HEK293T (cell line): ENCODE data around the gene LTBP2.

Source experiments
- CTCF ChIA-PET: fragments of 350-600 bp; formaldehyde crosslinking; extraction: SDS; loops from one replicate; lab custom pipeline; 2021; ENCODE audit warnings: antibody characterized with exemption, inconsistent platforms; lab: Yijun Ruan, JAX
- POLR2A ChIA-PET: fragments of 350-600 bp; formaldehyde crosslinking; extraction: SDS; loops from one replicate; lab custom pipeline; 2020; ENCODE audit warnings: antibody characterized with exemption, inconsistent platforms; lab: Yijun Ruan, JAX
- DNase-seq: peaks from one replicate; pipeline ENCODE4 v3.0.0; 2012; ENCODE audit warnings: mixed read lengths; ENCODE audit errors: extremely low spot score
- ARNT ChIP-seq: fragments of 450-650 bp; IDR thresholded peaks from 2 replicates; pipeline ENCODE4 v1.6.1; 2017; ENCODE audit warnings: mild to moderate bottlenecking
- BHLHE40 ChIP-seq: fragments of 450-650 bp; IDR thresholded peaks from 2 replicates; pipeline ENCODE4 v1.6.1; 2016; ENCODE audit warnings: mild to moderate bottlenecking, moderate library complexity, borderline replicate concordance
- CTBP1 ChIP-seq: fragments of 450-650 bp; IDR thresholded peaks from 2 replicates; pipeline ENCODE4 v1.6.1; 2016; ENCODE audit warnings: borderline replicate concordance
- ELF4 ChIP-seq: fragments of 450-650 bp; IDR thresholded peaks from 2 replicates; pipeline ENCODE4 v1.6.1; 2017; ENCODE audit warnings: antibody characterized with exemption
- FOXA1 ChIP-seq: fragments of 450-650 bp; IDR thresholded peaks from 2 replicates; pipeline ENCODE4 v1.6.1; 2016; ENCODE audit warnings: mild to moderate bottlenecking
- FOXK2 ChIP-seq: fragments of 450-650 bp; IDR thresholded peaks from 2 replicates; pipeline ENCODE4 v1.6.1; 2016; ENCODE audit warnings: mild to moderate bottlenecking
- FOXM1 ChIP-seq: fragments of 450-650 bp; IDR thresholded peaks from 2 replicates; pipeline ENCODE4 v1.6.1; 2017; ENCODE audit warnings: mild to moderate bottlenecking, borderline replicate concordance
- HDGF ChIP-seq: fragments of 450-650 bp; IDR thresholded peaks from 2 replicates; pipeline ENCODE4 v1.6.1; 2017; ENCODE audit warnings: antibody characterized with exemption, borderline replicate concordance
- L3MBTL2 ChIP-seq: fragments of 450-650 bp; conservative IDR thresholded peaks from 2 replicates; pipeline ENCODE4 v1.6.1; 2016; ENCODE audit warnings: mild to moderate bottlenecking
- LEF1 ChIP-seq: fragments of 450-650 bp; IDR thresholded peaks from 2 replicates; pipeline ENCODE4 v1.6.1; 2017; ENCODE audit warnings: mild to moderate bottlenecking, borderline replicate concordance
- NFRKB ChIP-seq: fragments of 450-650 bp; IDR thresholded peaks from 2 replicates; pipeline ENCODE4 v1.6.1; 2016; ENCODE audit warnings: mild to moderate bottlenecking, moderate library complexity
- SP1 ChIP-seq: fragments of 450-650 bp; IDR thresholded peaks from 2 replicates; pipeline ENCODE4 v1.6.1; 2017
- SUZ12 ChIP-seq: fragments of 450-650 bp; IDR thresholded peaks from 2 replicates; pipeline ENCODE4 v1.6.1; 2016; ENCODE audit warnings: mild to moderate bottlenecking
- TARDBP ChIP-seq: fragments of 450-650 bp; IDR thresholded peaks from 2 replicates; pipeline ENCODE4 v1.6.1; 2016
- ZNF384 ChIP-seq: fragments of 450-650 bp; IDR thresholded peaks from 2 replicates; pipeline ENCODE4 v1.6.1; 2016
- TF ChIP-seq, protein P1 (sequence below): fragments of 450-650 bp; IDR thresholded peaks from 2 replicates; pipeline ENCODE4 v1.6.1; 2016

Gene LTBP2

DNA sequence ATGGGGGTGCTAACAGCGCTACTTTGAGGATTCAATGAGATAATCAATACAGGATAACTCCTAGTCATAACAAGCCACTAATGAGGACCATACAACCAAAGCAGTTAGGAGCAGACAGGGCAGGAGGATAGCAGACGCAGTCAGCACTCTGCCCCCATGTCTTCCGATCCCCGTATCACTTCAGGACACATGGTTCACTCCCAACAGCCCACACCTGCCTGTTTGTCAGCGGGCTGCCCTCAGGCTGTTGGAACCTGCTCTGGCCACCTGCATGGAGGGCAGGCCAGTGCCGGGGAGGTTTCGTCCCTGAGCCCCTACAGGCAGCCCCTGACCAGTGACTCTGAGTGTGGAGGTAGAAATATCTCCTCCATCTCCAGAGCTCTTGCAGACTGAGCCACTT, 37.1 kb upstream of the LTBP2 start:
- TF ChIP-seq BHLHE40 (no peak), ZNF384 (no peak), SUZ12 (no peak), CTBP1 (no peak), L3MBTL2 (no peak), FOXA1 (no peak)
- CTCF ChIA-PET, result interaction anchor here (0.6 to 1.1 kb wide), 2 partner anchors 11 to 36 kb away, joined by 4 read pairs; no protein-coding TSS in a partner anchor
- POLR2A ChIA-PET, result no interaction called here
- no peak for DNase-seq

DNA sequence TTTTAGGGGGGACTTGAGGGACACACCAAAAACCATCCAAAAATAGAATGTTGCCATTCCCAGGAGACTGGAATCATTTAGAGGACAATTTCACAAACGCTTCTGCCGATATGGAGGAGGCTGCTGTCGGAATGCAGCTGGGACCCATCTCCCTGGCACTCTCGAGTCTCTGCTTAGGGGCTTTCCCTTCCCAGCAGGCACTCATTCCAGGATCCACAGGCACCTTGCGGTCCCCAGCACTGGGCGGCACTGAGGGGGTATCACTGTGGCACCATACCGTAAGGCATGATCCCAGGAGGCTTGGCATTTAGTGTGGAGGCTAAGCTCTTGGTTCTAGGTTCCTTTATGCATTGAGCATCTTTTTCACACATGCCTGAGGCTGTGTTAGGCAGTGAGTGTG, 36.6 kb upstream of the LTBP2 start:
- POLR2A ChIA-PET, result no interaction called here
- TF ChIP-seq ELF4 (no peak), SP1 (no peak), SUZ12 (no peak), HDGF (no peak), L3MBTL2 (no peak), CTBP1 (no peak)
- TF ChIP-seq, protein P1, sequence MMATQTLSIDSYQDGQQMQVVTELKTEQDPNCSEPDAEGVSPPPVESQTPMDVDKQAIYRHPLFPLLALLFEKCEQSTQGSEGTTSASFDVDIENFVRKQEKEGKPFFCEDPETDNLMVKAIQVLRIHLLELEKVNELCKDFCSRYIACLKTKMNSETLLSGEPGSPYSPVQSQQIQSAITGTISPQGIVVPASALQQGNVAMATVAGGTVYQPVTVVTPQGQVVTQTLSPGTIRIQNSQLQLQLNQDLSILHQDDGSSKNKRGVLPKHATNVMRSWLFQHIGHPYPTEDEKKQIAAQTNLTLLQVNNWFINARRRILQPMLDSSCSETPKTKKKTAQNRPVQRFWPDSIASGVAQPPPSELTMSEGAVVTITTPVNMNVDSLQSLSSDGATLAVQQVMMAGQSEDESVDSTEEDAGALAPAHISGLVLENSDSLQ, result no peak
- DNase-seq, result no peak
- CTCF ChIA-PET, result interaction anchor here (0.9 to 1.1 kb wide), 2 partner anchors 10 to 40 kb away, joined by 4 read pairs; no protein-coding TSS in a partner anchor

DNA sequence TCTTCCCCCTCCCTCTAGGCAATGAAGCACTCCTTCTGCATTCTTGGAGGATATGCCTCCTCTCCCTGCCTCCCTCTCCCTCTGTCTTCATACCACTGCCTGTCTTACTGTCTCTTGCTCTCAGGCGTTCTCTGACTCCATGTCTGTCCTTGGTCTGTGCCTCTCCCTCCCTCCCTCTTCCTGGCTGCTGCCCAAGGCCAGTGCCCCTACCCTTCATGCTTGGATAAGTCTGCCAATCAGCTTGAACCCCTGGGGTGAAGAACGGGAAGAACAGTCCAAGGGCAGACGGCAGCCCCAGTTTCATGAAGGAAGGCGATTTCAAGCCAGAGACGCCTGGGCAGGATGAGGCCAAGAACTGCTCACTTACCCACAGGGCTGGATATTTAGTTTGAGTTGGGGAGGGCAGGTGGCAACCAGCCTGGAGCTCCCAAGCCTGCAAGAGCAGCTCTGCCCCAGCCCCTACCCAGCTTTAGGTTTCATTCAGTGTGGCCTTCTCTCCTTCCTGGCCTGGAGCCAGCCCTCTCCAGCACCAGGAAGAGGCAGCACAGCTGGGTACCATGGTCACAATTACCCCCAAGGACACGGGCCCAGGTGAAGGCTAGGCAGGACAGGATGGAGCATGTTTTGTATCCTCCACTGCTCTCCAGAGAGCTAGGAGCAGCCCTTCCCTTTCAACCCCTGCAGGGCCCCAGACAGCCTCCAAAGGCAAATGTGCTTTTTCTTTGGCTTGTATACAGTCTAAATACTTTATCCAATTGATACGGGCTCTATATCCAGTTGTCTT, 35.8 kb upstream of the LTBP2 start:
- no peak for DNase-seq
- POLR2A ChIA-PET, result no interaction called here
- CTCF ChIA-PET, result interaction anchor here (0.9 to 1.1 kb wide), 2 partner anchors 9 to 39 kb away, joined by 4 read pairs; no protein-coding TSS in a partner anchor
- no peak for TF ChIP-seq L3MBTL2
- no peak for TF ChIP-seq FOXK2

DNA sequence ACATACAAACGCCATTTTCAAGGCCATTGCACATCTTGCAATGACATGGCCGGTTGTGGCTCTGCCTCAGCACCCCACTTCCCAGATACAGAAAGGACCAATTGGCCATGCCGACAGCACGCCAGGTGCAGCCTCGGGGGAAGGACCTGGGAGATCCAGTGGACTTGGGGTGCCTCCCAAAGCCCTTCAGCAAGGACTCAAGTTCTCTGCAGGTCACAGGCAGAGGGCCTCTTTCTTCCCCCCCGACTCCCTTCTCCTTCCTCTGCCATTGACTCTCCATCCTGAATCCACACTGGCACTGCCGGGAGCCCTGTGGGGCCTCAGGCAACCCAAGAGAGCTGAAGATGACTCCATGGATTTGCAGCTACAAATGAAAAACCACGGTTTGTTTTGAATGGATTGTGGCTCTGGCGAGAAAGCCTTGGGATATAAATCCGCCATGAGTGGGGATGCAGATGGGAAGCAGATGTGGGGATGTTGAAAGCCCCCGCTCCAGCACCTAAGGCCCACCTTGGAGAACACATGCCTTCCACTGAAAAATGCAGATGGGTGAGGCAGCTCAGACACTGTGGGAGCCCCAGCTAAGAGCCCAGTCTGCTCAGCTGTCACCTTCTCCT, 35.1 kb upstream of the LTBP2 start:
- ChIA-PET CTCF (no interaction called here), POLR2A (no interaction called here)
- TF ChIP-seq ZNF384 (no peak), ARNT (no peak), L3MBTL2 (no peak), ELF4 (no peak), CTBP1 (no peak), NFRKB (no peak), LEF1 (no peak), FOXA1 (no peak), FOXM1 (no peak), BHLHE40 (no peak), TARDBP (no peak), FOXK2 (no peak), SUZ12 (no peak)
- TF ChIP-seq, protein P1, result no peak
- no peak for DNase-seq

DNA sequence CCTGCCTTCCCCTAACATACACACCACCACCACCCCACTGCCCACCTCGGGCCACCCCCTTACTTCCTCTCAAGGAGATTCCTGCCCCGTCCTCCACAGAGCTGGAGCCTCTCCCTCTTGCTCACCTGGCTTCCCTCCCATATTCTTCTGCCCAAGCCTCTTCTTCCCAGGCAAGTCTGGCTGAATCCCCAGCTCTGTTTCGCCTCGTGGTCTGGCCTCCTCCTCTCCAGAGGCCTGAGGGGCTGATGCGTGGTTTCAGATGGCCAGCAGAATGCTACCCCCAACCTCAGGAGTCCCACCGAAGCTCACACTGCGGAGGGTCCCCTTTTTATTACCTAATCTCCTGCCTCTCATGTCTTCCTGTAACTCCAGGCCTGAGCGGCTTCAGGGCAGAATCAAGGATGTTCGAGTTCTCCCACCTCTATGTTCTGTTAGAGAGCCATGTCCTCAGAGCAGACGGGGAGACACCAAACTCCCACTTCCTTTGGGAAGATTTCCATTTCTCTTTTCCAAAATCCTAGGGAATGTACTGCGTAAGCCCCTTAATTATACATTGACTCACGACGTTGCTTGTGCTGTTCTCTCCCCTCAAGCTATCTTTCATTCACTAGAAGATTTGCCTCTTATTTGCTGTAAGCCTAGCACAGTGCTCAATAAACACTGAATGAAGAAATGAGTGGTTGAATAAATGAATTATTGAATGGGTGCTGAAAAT, 33.9 kb upstream of the LTBP2 start:
- POLR2A ChIA-PET, result no interaction called here
- CTCF ChIA-PET, result interaction anchor here (0.5 kb wide), 1 partner anchor 20 kb away, joined by 5 read pairs; no protein-coding TSS in a partner anchor
- TF ChIP-seq TARDBP, result no peak
- TF ChIP-seq ZNF384, result no peak
- no peak for TF ChIP-seq FOXA1
- TF ChIP-seq FOXK2, result no peak
- TF ChIP-seq SUZ12, result no peak
- TF ChIP-seq LEF1, result no peak
- TF ChIP-seq HDGF, result no peak
- TF ChIP-seq NFRKB, result no peak
- TF ChIP-seq L3MBTL2, result no peak
- no peak for TF ChIP-seq FOXM1
- no peak for TF ChIP-seq SP1
- TF ChIP-seq, protein P1, result no peak
- no peak for TF ChIP-seq CTBP1
- no peak for TF ChIP-seq ARNT
- no peak for TF ChIP-seq ELF4
- no peak for TF ChIP-seq BHLHE40
- DNase-seq, result no peak

DNA sequence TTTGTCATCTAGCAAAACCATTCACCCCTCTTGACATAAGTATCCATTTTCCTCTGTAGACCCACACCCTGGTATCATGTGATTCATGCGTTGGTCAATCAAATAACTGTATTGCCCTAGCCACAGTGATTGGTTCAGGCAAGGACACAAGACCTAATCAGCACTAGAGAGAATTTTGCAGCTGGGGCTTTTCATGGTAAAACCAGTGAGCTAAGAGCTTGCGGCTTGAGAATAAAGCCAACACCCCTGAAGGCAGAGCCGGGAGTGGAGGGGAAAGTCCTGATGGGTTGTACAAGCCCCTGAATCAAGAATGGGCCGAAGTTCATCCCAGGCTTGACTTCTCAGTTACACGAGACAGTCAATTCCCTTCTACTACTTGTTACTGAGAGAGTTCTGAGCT, 33.2 kb upstream of the LTBP2 start:
- TF ChIP-seq, protein P1, result no peak
- TF ChIP-seq FOXA1 (no peak), CTBP1 (no peak), TARDBP (no peak), ARNT (no peak), LEF1 (no peak), SP1 (no peak), ZNF384 (no peak), HDGF (no peak), BHLHE40 (no peak), FOXK2 (no peak), NFRKB (no peak), ELF4 (no peak), SUZ12 (no peak), L3MBTL2 (no peak), FOXM1 (no peak)
- ChIA-PET POLR2A (no interaction called here), CTCF (interaction anchor here (0.5 kb wide), 1 partner anchor 19 kb away, joined by 5 read pairs; no protein-coding TSS in a partner anchor)
- DNase-seq, result no peak
